K562 (cell line): ENCODE results near the gene SMAD7. TPM values are rescaled to one million over a fixed set of nuclear protein-coding genes. Genes with fewer than 3 reads are reported as not detected.

ENCODE experiments used
- ATF1 ChIP-seq, 2 experiments: fragments of 450-650 bp in 1 of 2; IDR thresholded peaks; 2 replicates each; pipeline ENCODE4 v1.6.1; 2016; ENCODE audit warnings: missing compliant biosample characterization in 1 of 2, missing genetic modification characterization in 1 of 2
- C11orf30 ChIP-seq: fragments of 450-650 bp; IDR thresholded peaks from 2 replicates; pipeline ENCODE4 v1.6.1; 2016; ENCODE audit warnings: low read depth, mild to moderate bottlenecking
- CREB1 ChIP-seq, 2 experiments: sonication (generic) in 1 of 2; formaldehyde crosslinking in 1 of 2; IDR thresholded peaks; 2 replicates each; pipeline versions ENCODE4 v1.6.1 to v1.8.0; 2012 to 2022; ENCODE audit warnings: inconsistent platforms in 1 of 2, mild to moderate bottlenecking in 1 of 2, missing genetic modification reagents in 1 of 2, moderate library complexity in 1 of 2
- CTBP1 ChIP-seq: fragments of 450-650 bp; IDR thresholded peaks from 2 replicates; pipeline ENCODE4 v1.6.1; 2016; ENCODE audit warnings: borderline replicate concordance
- DMBX1 ChIP-seq: fragments of 250-450 bp; sonication (Bioruptor Pico); IDR thresholded peaks from 2 replicates; pipeline ENCODE4 v1.8.0; 2022; ENCODE audit warnings: inconsistent platforms, mild to moderate bottlenecking, moderate library complexity, borderline replicate concordance
- FUS ChIP-seq: fragments of 200-400 bp; formaldehyde crosslinking; optimal IDR thresholded peaks from 2 replicates; pipeline ENCODE3; 2017; ENCODE audit warnings: low read depth, low read length
- HDAC6 ChIP-seq: IDR thresholded peaks from 2 replicates; pipeline ENCODE4 v1.6.1; 2012; ENCODE audit warnings: low read depth, mild to moderate bottlenecking, control low read depth, inconsistent platforms, low read length, moderate library complexity
- IRF2 ChIP-seq: sonication (generic); formaldehyde crosslinking; IDR thresholded peaks from 2 replicates; pipeline ENCODE4 v1.8.1; 2022; ENCODE audit warnings: mild to moderate bottlenecking, missing genetic modification reagents
- NR2C2 ChIP-seq, 2 experiments: fragments of 200-800 bp in 1 of 2; sonication (Bioruptor generic) in 1 of 2; sonication (generic) in 1 of 2; formaldehyde crosslinking in 1 of 2; IDR thresholded peaks; 2 replicates each; pipeline versions ENCODE4 v1.6.1 to v1.8.0; 2016 to 2022; ENCODE audit warnings: mild to moderate bottlenecking in 1 of 2, missing compliant biosample characterization in 1 of 2, missing genetic modification characterization in 1 of 2, missing genetic modification reagents in 1 of 2
- TEAD1 ChIP-seq, 2 experiments: fragments of 450-650 bp in 1 of 2; sonication (generic) in 1 of 2; formaldehyde crosslinking; IDR thresholded peaks; 2 replicates each; pipeline versions ENCODE4 v1.4.0 to v1.8.0; 2020 to 2022; ENCODE audit warnings: mild to moderate bottlenecking in 2 of 2, missing genetic modification reagents in 1 of 2
- ZBTB7A ChIP-seq: IDR thresholded peaks from 2 replicates; pipeline ENCODE4 v1.6.1; 2011; ENCODE audit warnings: low read depth, mild to moderate bottlenecking, low read length, moderate library complexity, borderline replicate concordance; ENCODE audit not compliant: control insufficient read depth
- ZNF239 ChIP-seq: fragments of 250-450 bp; sonication (Bioruptor Pico); IDR thresholded peaks from 2 replicates; pipeline ENCODE4 v1.4.0; 2020; ENCODE audit warnings: mild to moderate bottlenecking
- polyA plus RNA-seq, 8 experiments: library from polyadenylated mRNA; depleted of rRNA in 4 of 8; stranded (reverse) in 5 of 8; unstranded in 3 of 8; fragments of >200 nt; fragmentation: Nextera tagmentation in 2 of 8; fragmentation: Illumina TruSeq in 1 of 8; extraction: Ambion mirVana in 2 of 8; extraction: Trizol in 1 of 8; gene quantifications; 2 replicates each; pipeline versions ENCODE4 v1.2.1 to v1.2.3, GENCODE V29; 2011 to 2014; ENCODE audit warnings: inconsistent platforms in 1 of 8, missing spikeins in 1 of 8
- total RNA-seq, 7 experiments: library from RNA; depleted of rRNA in 6 of 7; stranded (reverse); fragments of >200 nt in 6 of 7; fragmentation: Illumina TruSeq in 2 of 7; extraction: Trizol in 2 of 7; gene quantifications; 2 replicates each; pipeline versions ENCODE4 v1.2.1 to v1.2.3, GENCODE V29; 2011 to 2021; ENCODE audit warnings: low replicate concordance in 1 of 7
- TF ChIP-seq, protein P1 (sequence below): fragments of 450-650 bp; IDR thresholded peaks from 2 replicates; pipeline ENCODE4 v1.6.1; 2016
- TF ChIP-seq, protein P2 (sequence below): sonication (generic); formaldehyde crosslinking; IDR thresholded peaks from 2 replicates; pipeline ENCODE4 v1.4.0; 2020; ENCODE audit warnings: mild to moderate bottlenecking, missing genetic modification reagents
- TF ChIP-seq, protein P3 (sequence below): fragments of 450-650 bp; formaldehyde crosslinking; conservative IDR thresholded peaks from 2 replicates; pipeline ENCODE4 v1.4.0; 2022; ENCODE audit warnings: mild to moderate bottlenecking, missing genetic modification characterization
- TF ChIP-seq, protein P4 (sequence below): fragments of 250-450 bp; sonication (Bioruptor Pico); IDR thresholded peaks from 2 replicates; pipeline ENCODE4 v1.8.0; 2022; ENCODE audit warnings: inconsistent platforms
- TF ChIP-seq, protein P5 (sequence below): sonication (generic); formaldehyde crosslinking; IDR thresholded peaks from 2 replicates; pipeline ENCODE4 v1.8.0; 2022; ENCODE audit warnings: mild to moderate bottlenecking, missing genetic modification reagents, borderline replicate concordance

The SMAD7 gene
- total and polyA plus RNA-seq, 9 of the 15 experiments (the other 6 are each of a cell fraction or from before 2014, with no cell fraction given): 0.13 to 3.0 (median 1.6) TPM

DNA sequence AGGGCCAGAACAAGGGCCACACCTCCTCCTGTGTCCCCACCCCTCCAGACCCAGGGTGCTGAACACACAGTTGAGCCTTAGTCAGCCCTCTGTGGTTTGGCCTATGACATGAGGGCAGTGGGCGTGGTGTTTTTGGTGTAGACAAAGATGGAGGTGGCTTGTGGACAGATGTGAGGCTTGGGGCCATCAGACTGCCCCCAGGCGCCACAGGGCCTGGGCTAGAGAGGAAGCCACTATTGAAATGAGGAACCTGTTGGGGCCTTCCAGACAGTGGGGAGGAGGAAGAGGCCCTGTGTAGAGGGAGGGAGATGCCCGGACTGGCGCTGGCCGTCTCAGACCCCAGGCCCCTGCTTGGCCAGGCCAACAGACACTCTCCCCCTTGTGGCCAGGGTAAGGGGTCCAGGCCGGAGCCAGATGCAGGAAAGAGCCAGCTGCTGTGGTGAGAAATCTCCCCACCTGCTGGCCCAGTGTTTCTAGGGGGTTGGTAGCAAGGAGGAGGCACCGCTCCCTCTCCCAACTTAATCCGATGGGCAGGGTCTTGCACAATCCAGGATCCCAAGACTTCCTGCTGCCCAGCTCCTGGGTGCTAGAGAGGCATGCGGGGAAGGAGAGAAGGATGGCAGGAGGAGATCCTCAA is 53.8 kb downstream of the SMAD7 start (continued):
- TF ChIP-seq, protein P1, sequence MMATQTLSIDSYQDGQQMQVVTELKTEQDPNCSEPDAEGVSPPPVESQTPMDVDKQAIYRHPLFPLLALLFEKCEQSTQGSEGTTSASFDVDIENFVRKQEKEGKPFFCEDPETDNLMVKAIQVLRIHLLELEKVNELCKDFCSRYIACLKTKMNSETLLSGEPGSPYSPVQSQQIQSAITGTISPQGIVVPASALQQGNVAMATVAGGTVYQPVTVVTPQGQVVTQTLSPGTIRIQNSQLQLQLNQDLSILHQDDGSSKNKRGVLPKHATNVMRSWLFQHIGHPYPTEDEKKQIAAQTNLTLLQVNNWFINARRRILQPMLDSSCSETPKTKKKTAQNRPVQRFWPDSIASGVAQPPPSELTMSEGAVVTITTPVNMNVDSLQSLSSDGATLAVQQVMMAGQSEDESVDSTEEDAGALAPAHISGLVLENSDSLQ: peak; percentile 42; the same call in 1 of the 2 replicates
- TF ChIP-seq CTBP1 (peak; percentile 87), ZBTB7A (peak; percentile 59; the same call in 1 of the 2 replicates), C11orf30 (no peak), CREB1 (IDR thresholded peaks at IDR 0.05) (0 out of 2 replicates have a peak, but pooled peaks have one; percentile 20), CREB1 (CRISPR knock-in tag; IDR thresholded peaks at IDR 0.05) (no peak), TEAD1 (CRISPR knock-in tag; IDR thresholded peaks at IDR 0.05) (peak in 1 of 2 experiments; percentile 57; a peak in 1 of 4 replicates), HDAC6 (no peak), NR2C2 (CRISPR knock-in tag; IDR thresholded peaks at IDR 0.05) (no peak), NR2C2 (tag; IDR thresholded peaks at IDR 0.05) (peak; percentile 93), ATF1 (CRISPR knock-in tag; IDR thresholded peaks at IDR 0.05) (no peak), ATF1 (tag; IDR thresholded peaks at IDR 0.05) (peak; percentile 57), DMBX1 (CRISPR knock-in tag) (0 out of 2 replicates have a peak, but pooled peaks have one; percentile 41), ZNF239 (CRISPR knock-in tag) (no peak), FUS (no peak), IRF2 (CRISPR knock-in tag) (no peak)
- TF ChIP-seq, protein P2, sequence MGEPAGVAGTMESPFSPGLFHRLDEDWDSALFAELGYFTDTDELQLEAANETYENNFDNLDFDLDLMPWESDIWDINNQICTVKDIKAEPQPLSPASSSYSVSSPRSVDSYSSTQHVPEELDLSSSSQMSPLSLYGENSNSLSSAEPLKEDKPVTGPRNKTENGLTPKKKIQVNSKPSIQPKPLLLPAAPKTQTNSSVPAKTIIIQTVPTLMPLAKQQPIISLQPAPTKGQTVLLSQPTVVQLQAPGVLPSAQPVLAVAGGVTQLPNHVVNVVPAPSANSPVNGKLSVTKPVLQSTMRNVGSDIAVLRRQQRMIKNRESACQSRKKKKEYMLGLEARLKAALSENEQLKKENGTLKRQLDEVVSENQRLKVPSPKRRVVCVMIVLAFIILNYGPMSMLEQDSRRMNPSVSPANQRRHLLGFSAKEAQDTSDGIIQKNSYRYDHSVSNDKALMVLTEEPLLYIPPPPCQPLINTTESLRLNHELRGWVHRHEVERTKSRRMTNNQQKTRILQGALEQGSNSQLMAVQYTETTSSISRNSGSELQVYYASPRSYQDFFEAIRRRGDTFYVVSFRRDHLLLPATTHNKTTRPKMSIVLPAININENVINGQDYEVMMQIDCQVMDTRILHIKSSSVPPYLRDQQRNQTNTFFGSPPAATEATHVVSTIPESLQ (CRISPR knock-in tag): no peak
- TF ChIP-seq, protein P3, sequence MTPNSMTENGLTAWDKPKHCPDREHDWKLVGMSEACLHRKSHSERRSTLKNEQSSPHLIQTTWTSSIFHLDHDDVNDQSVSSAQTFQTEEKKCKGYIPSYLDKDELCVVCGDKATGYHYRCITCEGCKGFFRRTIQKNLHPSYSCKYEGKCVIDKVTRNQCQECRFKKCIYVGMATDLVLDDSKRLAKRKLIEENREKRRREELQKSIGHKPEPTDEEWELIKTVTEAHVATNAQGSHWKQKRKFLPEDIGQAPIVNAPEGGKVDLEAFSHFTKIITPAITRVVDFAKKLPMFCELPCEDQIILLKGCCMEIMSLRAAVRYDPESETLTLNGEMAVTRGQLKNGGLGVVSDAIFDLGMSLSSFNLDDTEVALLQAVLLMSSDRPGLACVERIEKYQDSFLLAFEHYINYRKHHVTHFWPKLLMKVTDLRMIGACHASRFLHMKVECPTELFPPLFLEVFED: no peak
- TF ChIP-seq, protein P4, sequence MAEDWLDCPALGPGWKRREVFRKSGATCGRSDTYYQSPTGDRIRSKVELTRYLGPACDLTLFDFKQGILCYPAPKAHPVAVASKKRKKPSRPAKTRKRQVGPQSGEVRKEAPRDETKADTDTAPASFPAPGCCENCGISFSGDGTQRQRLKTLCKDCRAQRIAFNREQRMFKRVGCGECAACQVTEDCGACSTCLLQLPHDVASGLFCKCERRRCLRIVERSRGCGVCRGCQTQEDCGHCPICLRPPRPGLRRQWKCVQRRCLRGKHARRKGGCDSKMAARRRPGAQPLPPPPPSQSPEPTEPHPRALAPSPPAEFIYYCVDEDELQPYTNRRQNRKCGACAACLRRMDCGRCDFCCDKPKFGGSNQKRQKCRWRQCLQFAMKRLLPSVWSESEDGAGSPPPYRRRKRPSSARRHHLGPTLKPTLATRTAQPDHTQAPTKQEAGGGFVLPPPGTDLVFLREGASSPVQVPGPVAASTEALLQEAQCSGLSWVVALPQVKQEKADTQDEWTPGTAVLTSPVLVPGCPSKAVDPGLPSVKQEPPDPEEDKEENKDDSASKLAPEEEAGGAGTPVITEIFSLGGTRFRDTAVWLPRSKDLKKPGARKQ (CRISPR knock-in tag): no peak
- TF ChIP-seq, protein P5, sequence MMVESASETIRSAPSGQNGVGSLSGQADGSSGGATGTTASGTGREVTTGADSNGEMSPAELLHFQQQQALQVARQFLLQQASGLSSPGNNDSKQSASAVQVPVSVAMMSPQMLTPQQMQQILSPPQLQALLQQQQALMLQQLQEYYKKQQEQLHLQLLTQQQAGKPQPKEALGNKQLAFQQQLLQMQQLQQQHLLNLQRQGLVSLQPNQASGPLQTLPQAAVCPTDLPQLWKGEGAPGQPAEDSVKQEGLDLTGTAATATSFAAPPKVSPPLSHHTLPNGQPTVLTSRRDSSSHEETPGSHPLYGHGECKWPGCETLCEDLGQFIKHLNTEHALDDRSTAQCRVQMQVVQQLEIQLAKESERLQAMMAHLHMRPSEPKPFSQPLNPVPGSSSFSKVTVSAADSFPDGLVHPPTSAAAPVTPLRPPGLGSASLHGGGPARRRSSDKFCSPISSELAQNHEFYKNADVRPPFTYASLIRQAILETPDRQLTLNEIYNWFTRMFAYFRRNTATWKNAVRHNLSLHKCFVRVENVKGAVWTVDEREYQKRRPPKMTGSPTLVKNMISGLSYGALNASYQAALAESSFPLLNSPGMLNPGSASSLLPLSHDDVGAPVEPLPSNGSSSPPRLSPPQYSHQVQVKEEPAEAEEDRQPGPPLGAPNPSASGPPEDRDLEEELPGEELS (CRISPR knock-in tag): no peak
